ENCODE results near the gene RABEP1.

DNA sequence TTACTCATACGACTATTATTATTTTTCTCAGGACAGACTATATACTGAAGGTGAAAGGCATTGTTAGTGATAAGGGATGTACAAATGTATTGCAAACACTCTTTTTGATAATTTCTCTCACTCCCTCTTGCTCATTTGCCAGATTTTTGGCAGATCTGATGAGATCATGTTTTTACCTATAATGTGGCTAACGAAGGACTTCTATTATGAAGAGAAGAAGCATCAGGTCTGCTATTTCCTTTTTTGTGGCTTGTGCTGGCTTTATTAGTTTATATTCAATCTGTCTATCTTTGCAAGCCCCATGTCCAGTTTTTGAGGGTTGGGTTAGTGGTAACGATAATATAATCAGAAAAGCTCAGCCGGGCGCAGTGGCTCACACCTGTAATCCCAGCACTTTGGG lies 25.0 kb upstream of the RABEP1 start:
- TF ChIP-seq POLR2AphosphoS5 (IDR thresholded peaks at IDR 0.05; ENCODE audit: borderline replicate concordance, low read depth, low read length) = no peak
- TF ChIP-seq EZH2 (IDR thresholded peaks at IDR 0.05) = no peak
- no peak for TF ChIP-seq FOXP2 (optimal IDR thresholded peaks at IDR 0.05; ENCODE audit: control extremely low read depth, extremely low read length, insufficient read depth)
